Inflammatory macrophage treated with lipopolysaccharide for 4 hours (primary cell): ENCODE measurements around the gene GNGT1.
"Not testable (repeated sequence)": the region's sequence is repeated elsewhere in the genome, so short reads cannot be mapped to it uniquely, and the experiment has no call there.

Experiments used
- DNase-seq: peaks from one replicate; pipeline ENCODE4 v3.0.0-alpha.2; 2020

GNGT1 gene

GRCh38 chr7:93910076-93910994 lies 4.0 kb downstream of the GNGT1 start:
- no peak for DNase-seq

- not testable (repeated sequence) for DNase-seq
Observed at GRCh38 chr7:93911242-93911641, 4.9 kb downstream of the GNGT1 start.

GRCh38 chr7:93911661-93912060 lies 5.3 kb downstream of the GNGT1 start:
- DNase-seq: not testable (repeated sequence)

DNA sequence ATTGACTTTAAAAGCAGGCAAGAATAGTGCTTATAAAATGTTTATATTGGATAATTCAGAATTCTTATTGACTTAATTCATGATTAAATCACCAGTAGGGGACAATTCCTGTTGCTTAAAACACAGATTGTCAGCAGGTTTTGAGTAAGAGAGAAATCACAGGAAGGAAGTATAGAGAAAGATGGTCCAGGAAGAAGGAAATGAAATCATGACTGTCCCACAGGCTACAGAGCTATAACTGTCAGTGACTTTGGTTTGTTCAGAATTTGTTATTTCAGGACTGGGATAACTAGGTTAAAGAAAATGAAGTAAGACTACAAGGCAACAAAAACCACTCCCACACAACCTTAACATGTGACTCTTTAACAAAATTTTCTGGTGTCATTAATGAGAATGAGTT lies 6.8 kb downstream of the GNGT1 start:
- peak; percentile 6 for DNase-seq

GRCh38 chr7:93914581-93915066 lies 8.3 kb downstream of the GNGT1 start:
- DNase-seq: no peak

DNA sequence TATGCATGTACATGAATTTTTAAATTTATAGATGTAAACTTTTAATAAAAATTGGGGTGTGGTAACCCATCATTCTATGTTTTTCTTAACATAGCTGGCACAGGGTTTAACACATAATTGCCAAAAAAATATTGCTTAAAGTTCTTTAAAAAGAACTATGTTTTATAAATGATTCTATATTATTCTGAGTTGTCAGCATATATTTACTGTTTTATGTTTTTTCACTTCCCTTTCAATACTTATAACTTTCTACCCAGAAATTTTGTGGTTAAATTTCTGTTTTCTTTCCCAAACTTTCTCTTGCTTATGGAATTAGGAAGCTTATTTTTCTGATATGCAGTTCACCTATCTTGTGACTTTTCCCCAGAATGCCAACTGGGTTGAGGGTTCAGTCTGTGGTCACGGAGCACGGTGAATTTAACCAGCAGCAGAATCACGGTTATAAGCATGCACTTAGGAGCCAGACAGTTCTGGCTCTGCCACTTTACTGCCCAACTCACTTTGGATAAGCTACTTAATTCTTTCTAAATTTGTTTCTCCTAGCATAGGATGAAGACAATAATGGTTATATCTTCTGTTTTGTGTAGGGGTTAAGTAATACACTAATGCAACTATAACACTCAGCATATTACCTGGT lies 9.0 kb downstream of the GNGT1 start:
- DNase-seq: not testable (repeated sequence)

- DNase-seq: not testable (repeated sequence)
Observed at GRCh38 chr7:93915888-93916287, 9.5 kb downstream of the GNGT1 start.

GRCh38 chr7:93916315-93916714 lies 9.9 kb downstream of the GNGT1 start:
- DNase-seq: not testable (repeated sequence)

GRCh38 chr7:93920496-93921182 lies 14.3 kb downstream of the GNGT1 start:
- DNase-seq: no peak

GRCh38 chr7:93921186-93921585 lies 14.8 kb downstream of the GNGT1 start:
- DNase-seq: no peak

GRCh38 chr7:93921607-93922566 lies 15.5 kb downstream of the GNGT1 start, which contains the start of gene GNG11:
TSS of gene GNG11 (plus strand) at chr7:93921735. CDS start at chr7:93922138, 403 bp downstream.
- peak; percentile 27 for DNase-seq

GRCh38 chr7:93923296-93923695 lies 16.9 kb downstream of the GNGT1 start:
- no peak for DNase-seq

- DNase-seq: no peak
Observed at GRCh38 chr7:93923942-93924341, 17.6 kb downstream of the GNGT1 start.

DNA sequence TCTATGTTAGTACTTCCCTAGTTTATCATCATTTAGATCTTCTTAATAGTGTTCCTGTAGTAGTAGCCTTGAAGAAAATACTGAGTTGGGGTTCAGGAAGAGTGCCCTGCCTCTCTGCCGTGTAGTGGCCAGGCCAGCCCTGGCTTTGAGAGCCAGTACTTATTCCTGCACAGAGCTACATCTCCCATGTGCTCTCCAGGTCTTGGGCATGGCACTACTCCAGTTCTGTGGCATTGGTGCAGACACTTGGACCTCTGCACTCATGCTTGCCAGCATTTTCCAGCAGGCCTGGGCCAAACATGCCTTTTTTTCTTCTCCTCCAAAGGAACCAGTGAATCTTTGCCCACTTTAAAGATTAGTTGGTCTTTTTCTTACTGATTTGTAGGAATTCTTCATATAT lies 20.4 kb downstream of the GNGT1 start:
- no peak for DNase-seq

- no peak for DNase-seq
Observed at GRCh38 chr7:93927585-93927984, 21.2 kb downstream of the GNGT1 start.

DNA sequence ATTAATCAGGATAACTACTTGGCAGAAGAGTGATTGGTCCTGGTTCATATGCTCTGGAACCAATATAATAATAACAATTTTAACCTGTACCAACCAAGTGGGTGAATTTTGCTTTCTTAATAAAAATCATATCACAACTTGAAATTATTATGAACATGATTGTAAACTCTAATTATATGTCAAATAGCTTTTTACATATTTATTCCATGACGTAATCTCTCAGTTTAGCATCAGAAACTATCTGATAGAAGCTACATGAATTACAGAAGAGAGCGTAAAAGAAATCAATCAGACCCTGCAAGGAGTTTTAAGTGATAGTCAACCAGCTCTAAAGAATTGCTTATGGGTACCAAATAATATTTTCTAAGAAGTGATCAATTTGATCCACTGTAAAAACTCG lies 25.3 kb downstream of the GNGT1 start:
- DNase-seq: no peak

DNA sequence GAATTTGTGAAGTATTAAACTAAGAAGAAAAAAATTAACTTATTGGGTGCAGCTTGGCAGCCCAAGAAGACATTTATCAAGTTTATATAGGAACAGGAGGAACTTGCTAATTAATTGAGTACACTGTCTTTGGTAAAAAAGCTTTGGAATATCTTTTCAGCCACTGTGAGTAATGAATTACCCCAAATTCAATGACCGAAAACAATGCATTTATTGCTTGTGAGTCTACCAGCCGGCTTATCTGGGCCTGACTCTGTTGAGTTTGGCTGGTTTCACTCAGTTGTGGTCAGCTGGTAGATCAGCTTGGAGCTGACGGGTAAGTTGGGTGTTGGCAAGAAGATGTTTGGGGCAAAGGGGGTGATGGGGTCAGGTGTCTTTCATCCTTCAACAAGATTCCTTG lies 26.8 kb downstream of the GNGT1 start:
- DNase-seq: no peak

GRCh38 chr7:93935102-93935501 lies 28.7 kb downstream of the GNGT1 start:
- DNase-seq: no peak

- no peak for DNase-seq
Observed at GRCh38 chr7:93937818-93938217, 31.5 kb downstream of the GNGT1 start.

GRCh38 chr7:93938293-93938692 lies 31.9 kb downstream of the GNGT1 start:
- DNase-seq: no peak

DNA sequence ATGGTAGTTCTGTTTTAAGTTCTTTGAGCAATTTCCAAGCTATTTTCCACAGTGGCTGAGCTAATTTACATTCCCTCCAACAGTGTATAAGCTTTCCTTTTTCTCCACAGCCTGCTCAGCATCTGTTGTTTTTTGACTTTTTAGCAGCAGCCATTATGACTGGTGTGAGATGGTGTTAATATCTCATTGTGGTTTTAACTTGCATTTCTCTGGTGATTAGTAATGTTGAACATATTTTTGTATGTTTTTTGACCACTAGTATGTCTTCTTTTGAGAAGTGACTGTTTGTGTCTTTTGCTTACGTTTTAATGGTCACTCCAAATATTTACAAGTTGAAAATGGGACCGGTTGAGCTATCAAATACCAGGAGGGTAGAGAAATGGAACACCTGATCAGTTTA lies 35.6 kb downstream of the GNGT1 start:
- no peak for DNase-seq
